ENCODE data around the gene APOL2.

GRCh38 chr22:36238373-36239149, 766 bp downstream of the APOL2 start:
- TF ChIP-seq CTCF (IDR thresholded peaks at IDR 0.05; ENCODE audit: low read length) (no peak), EZH2 (optimal IDR thresholded peaks at IDR 0.05; ENCODE audit: low read depth, low read length) (no peak)
